ENCODE data around the gene ARHGEF3. TPM values are rescaled to one million over a fixed set of nuclear protein-coding genes. Genes with fewer than 3 reads are reported as not detected.
A peak's percentile ranks its signal among the peaks of the same experiment; 100 is the strongest.

Gene ARHGEF3
- total and polyA plus RNA-seq, 10 donors, result 8.0 to 35.1 (median 31.7) TPM

DNA sequence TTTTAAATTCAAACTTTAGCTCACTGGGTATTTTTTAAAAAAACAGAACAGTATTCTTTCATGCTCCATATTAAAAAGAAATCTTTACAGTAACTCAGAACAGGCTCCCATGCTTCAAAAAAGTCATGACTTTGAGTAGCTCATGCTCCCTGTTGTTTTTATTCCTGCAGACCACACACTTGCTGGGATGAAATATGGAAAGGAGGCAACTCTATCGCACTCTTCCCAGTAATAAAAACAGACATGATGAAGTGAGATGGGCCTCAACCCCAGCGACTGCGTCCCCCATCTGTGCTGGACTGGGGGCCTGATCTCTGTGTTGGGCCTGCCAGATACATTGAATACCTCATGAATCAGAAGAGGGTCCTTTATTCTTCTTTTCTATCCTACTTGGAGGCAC lies 58.9 kb downstream of the ARHGEF3 start:
- 91 to 97% (median 94%) methylated on average over 3 of the region's 3 CpGs for WGBS, 5 donors
- no peaks in the 10 kb centered on the region for H3K27me3 ChIP-seq (replicated peaks in 1 of 7)

DNA sequence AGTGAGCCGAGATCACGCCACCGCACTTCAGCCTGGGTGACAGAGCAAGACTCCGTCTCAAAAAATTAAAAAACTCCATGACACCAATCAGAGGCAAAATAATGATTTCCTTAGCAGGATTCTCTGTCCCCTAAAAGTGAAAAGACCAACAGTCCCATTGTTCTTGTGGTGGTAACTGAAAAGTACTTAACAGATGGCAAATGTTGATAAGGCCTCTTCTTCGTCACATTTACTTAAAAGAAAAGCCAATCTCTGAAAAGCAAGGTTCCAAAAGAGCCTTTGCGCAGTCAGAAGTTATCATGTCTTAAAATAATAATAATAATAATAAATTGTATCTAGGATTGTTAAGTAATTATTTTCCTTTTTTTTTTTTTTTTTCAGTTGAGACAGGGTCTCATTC lies 62.7 kb downstream of the ARHGEF3 start:
- intact Hi-C loops (cut with DNase I; ENCODE audit: low total_unique reads), result no loop called here
- Histone ChIP-seq H3K4me1 (peaks cover 0 to 36% (median 2%) of the 10 kb centered on the region in 6 donors), H3K36me3 (peaks cover 0 to 92% (median 43%) of the 10 kb centered on the region in 6 donors), H3K27me3 (replicated peaks in 1 of 7) (no peaks in the 10 kb centered on the region), H3K9me3 (no peaks in the 10 kb centered on the region), H3K27ac (no peak overlapping the region), H3K4me3 (no peak overlapping the region)
- 94 to 98% (median 97%) methylated on average over 6 of the region's 6 CpGs for WGBS, 5 donors
- DNase-seq, result no peak
- TF ChIP-seq POLR2A (IDR thresholded peaks at IDR 0.05), result no peak
- TF ChIP-seq POLR2AphosphoS5 (IDR thresholded peaks at IDR 0.05), result no peak
- TF ChIP-seq, protein P1, sequence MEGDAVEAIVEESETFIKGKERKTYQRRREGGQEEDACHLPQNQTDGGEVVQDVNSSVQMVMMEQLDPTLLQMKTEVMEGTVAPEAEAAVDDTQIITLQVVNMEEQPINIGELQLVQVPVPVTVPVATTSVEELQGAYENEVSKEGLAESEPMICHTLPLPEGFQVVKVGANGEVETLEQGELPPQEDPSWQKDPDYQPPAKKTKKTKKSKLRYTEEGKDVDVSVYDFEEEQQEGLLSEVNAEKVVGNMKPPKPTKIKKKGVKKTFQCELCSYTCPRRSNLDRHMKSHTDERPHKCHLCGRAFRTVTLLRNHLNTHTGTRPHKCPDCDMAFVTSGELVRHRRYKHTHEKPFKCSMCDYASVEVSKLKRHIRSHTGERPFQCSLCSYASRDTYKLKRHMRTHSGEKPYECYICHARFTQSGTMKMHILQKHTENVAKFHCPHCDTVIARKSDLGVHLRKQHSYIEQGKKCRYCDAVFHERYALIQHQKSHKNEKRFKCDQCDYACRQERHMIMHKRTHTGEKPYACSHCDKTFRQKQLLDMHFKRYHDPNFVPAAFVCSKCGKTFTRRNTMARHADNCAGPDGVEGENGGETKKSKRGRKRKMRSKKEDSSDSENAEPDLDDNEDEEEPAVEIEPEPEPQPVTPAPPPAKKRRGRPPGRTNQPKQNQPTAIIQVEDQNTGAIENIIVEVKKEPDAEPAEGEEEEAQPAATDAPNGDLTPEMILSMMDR (IDR thresholded peaks at IDR 0.05 in 8 of 11, conservative IDR thresholded peaks at IDR 0.05 in 3 of 11), result no peak

More for the DNA sequence above, 58.9 kb downstream of the ARHGEF3 start:
- H3K4me1 ChIP-seq, result peaks cover 0 to 12% (median 0%) of the 10 kb centered on the region in 6 donors
- no peak overlapping the region for H3K4me3 ChIP-seq
- no peak overlapping the region for H3K27ac ChIP-seq
- TF ChIP-seq, protein P1 (IDR thresholded peaks at IDR 0.05 in 8 of 11, conservative IDR thresholded peaks at IDR 0.05 in 3 of 11), result no peak
- no peak for TF ChIP-seq POLR2A (IDR thresholded peaks at IDR 0.05)
- TF ChIP-seq POLR2AphosphoS5 (IDR thresholded peaks at IDR 0.05), result no peak
- intact Hi-C loops (cut with DNase I; ENCODE audit: low total_unique reads), result no loop called here
- H3K9me3 ChIP-seq, result no peaks in the 10 kb centered on the region
- DNase-seq, result no peak
- peaks cover 0 to 92% (median 51%) of the 10 kb centered on the region in 6 donors for H3K36me3 ChIP-seq

DNA sequence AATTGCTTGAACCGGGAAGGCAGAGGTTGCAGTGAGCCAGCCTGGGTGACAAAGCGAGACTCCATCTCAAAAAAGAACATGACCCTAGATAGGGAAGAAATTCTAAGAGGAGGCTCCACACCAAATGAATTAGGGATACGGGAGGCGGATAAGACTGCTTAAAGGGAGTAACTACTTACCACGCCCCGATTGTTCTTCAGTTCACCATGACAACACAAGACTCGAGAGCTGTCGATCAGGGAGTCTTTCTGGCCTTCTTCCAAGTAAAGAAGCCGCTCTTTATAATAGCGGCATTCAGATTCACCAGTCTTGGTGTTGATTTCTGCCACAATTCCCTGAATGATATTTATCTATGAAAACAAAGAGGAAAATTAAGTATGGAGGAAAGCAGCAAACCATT lies 64.7 kb downstream of the ARHGEF3 start:
- 89 to 93% (median 91%) methylated on average over 10 of the region's 10 CpGs for WGBS, 5 donors
- no peak overlapping the region for H3K4me3 ChIP-seq
- TF ChIP-seq, protein P1 (IDR thresholded peaks at IDR 0.05 in 8 of 11, conservative IDR thresholded peaks at IDR 0.05 in 3 of 11), result no peak
- TF ChIP-seq POLR2AphosphoS5 (IDR thresholded peaks at IDR 0.05) (no peak), POLR2A (IDR thresholded peaks at IDR 0.05) (no peak)

DNA sequence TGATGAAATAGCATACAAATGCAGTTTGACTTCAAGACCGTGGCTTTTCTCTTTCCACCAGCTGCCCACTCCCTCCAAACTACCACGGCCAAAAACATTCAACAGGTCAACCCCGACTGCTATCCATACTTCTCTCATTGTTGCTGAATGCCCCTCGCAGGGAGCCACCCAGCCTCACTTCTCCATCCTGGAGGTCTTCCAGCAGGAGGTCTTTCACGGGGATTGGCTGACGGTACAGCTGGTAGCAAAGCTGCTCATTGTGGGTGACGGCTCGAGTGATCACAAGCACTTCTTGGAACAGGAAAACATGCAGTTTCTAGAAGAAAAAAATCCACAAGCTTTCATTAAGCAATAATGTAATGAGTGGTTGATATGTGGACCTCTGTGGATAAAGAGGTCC lies 69.6 kb downstream of the ARHGEF3 start:
- TF ChIP-seq, protein P1 (IDR thresholded peaks at IDR 0.05 in 8 of 11, conservative IDR thresholded peaks at IDR 0.05 in 3 of 11), result no peak
- no peak for TF ChIP-seq POLR2A (IDR thresholded peaks at IDR 0.05)
- TF ChIP-seq POLR2AphosphoS5 (IDR thresholded peaks at IDR 0.05), result no peak
- H3K4me1 ChIP-seq, result peaks cover 0 to 32% (median 2%) of the 10 kb centered on the region in 6 donors
- peak overlapping the region in 3 of 8 donors; percentile 7 to 50 (median 37) for H3K27ac ChIP-seq
- no peak overlapping the region for H3K4me3 ChIP-seq
- no peaks in the 10 kb centered on the region for H3K9me3 ChIP-seq
- intact Hi-C loops (cut with DNase I; ENCODE audit: low total_unique reads), result no loop called here
- peaks cover 0 to 96% (median 62%) of the 10 kb centered on the region in 6 donors for H3K36me3 ChIP-seq
- no peak for DNase-seq
- WGBS, 5 donors, result 73 to 89% (median 81%) methylated on average over 8 of the region's 8 CpGs
- no peaks in the 10 kb centered on the region for H3K27me3 ChIP-seq (replicated peaks in 1 of 7)

More for the DNA sequence above, 64.7 kb downstream of the ARHGEF3 start:
- Histone ChIP-seq H3K36me3 (peaks cover 0 to 88% (median 35%) of the 10 kb centered on the region in 6 donors), H3K27ac (no peak overlapping the region), H3K9me3 (no peaks in the 10 kb centered on the region), H3K27me3 (replicated peaks in 1 of 7) (no peaks in the 10 kb centered on the region), H3K4me1 (peaks cover 0 to 32% (median 2%) of the 10 kb centered on the region in 6 donors)
- intact Hi-C loops (cut with DNase I; ENCODE audit: low total_unique reads), result no loop called here
- no peak for DNase-seq
